Fibroblast of lung (primary cell): ENCODE data around the gene XPR1. TPM values are rescaled to one million over a fixed set of nuclear protein-coding genes. Genes with fewer than 3 reads are reported as not detected.

Source experiments
- DNase-seq, 2 donors: peaks; one replicate each; pipeline versions ENCODE4 v3.0.0 to v3.0.0-alpha.2; 2010; ENCODE audit warnings: low read depth in 2 of 2
- H2AFZ ChIP-seq: 2 replicates; pipeline ENCODE4 v1.5.1; 2012; ENCODE audit warnings: low read length, control low read depth, inconsistent platforms
- H3K27ac ChIP-seq: 2 replicates; pipeline ENCODE4 v1.5.1; 2011; ENCODE audit warnings: low read length, control low read depth; ENCODE audit not compliant: insufficient read depth
- H3K27me3 ChIP-seq: 2 replicates; pipeline ENCODE4 v1.5.1; 2011; ENCODE audit warnings: mild to moderate bottlenecking, low read length; ENCODE audit not compliant: control insufficient read depth, insufficient read depth
- H3K36me3 ChIP-seq: 2 replicates; pipeline ENCODE4 v1.5.1; 2011; ENCODE audit warnings: low read length; ENCODE audit not compliant: control insufficient read depth, insufficient read depth
- H3K4me1 ChIP-seq: 2 replicates; pipeline ENCODE4 v1.5.1; 2011; ENCODE audit warnings: low read length; ENCODE audit not compliant: control insufficient read depth, insufficient read depth; ENCODE audit errors: extremely low read depth
- H3K4me2 ChIP-seq: 2 replicates; pipeline ENCODE4 v1.5.1; 2011; ENCODE audit warnings: low read length, control low read depth; ENCODE audit not compliant: insufficient read depth; ENCODE audit errors: extremely low read depth
- H3K4me3 ChIP-seq, 4 experiments: fragments of 200-600 bp in 1 of 4; sonication (generic) in 1 of 4; replicated peaks in 1 of 4; 2 replicates each; pipeline ENCODE4 v1.5.1; 2011 to 2016; ENCODE audit warnings: low read length in 4 of 4, low read depth in 3 of 4, mild to moderate bottlenecking in 3 of 4, control low read depth in 2 of 4, inconsistent platforms in 1 of 4, mixed read lengths in 1 of 4; ENCODE audit not compliant: insufficient read depth in 1 of 4; ENCODE audit errors: control extremely low read depth in 1 of 4
- H3K79me2 ChIP-seq: 2 replicates; pipeline ENCODE4 v1.5.1; 2012; ENCODE audit warnings: mild to moderate bottlenecking, low read length, inconsistent platforms; ENCODE audit not compliant: control insufficient read depth, insufficient read depth
- H3K9ac ChIP-seq: 2 replicates; pipeline ENCODE4 v1.5.1; 2011; ENCODE audit warnings: mild to moderate bottlenecking, low read length, control low read depth; ENCODE audit not compliant: insufficient read depth
- H3K9me3 ChIP-seq: 2 replicates; pipeline ENCODE4 v1.5.1; 2012; ENCODE audit warnings: low read depth, low read length; ENCODE audit not compliant: control insufficient read depth, insufficient read depth
- H4K20me1 ChIP-seq: 2 replicates; pipeline ENCODE4 v1.5.1; 2011; ENCODE audit warnings: low read length; ENCODE audit not compliant: control insufficient read depth, insufficient read depth; ENCODE audit errors: extremely low read depth
- CTCF ChIP-seq, 2 donors: IDR thresholded peaks in 1 of 2; conservative IDR thresholded peaks in 1 of 2; 1 replicate in 1 of 2; 2 replicates in 1 of 2; pipeline ENCODE4 v1.5.1; 2011 to 2012; ENCODE audit warnings: low read length in 2 of 2, control low read depth in 1 of 2, inconsistent platforms in 1 of 2, low read depth in 1 of 2, mild to moderate bottlenecking in 1 of 2
- EZH2 ChIP-seq: IDR thresholded peaks from 2 replicates; pipeline ENCODE4 v1.5.1; 2012; ENCODE audit warnings: low read length, control low read depth, mild to moderate bottlenecking; ENCODE audit errors: missing control alignments
- polyA plus RNA-seq, 2 donors: library from polyadenylated mRNA; depleted of rRNA in 1 of 2; stranded (reverse) in 1 of 2; unstranded in 1 of 2; fragments of >200 nt; gene quantifications; 2 replicates each; pipeline ENCODE4 v1.2.1, GENCODE V29; 2011 to 2012; ENCODE audit warnings: missing spikeins in 1 of 2
- total RNA-seq: library from RNA; depleted of rRNA; stranded (reverse); fragments of >200 nt; gene quantifications from 2 replicates; pipeline ENCODE4 v1.2.1, GENCODE V29; 2014

The XPR1 gene
- total and polyA plus RNA-seq, 2 donors (not counting 1 experiment from before 2014, with no cell fraction given), result 18.4 to 31.5 TPM

- Histone ChIP-seq H3K4me3 (no peak overlapping the region), H2AFZ (no peak overlapping the region)
These were observed 301.3 kb downstream of the XPR1 start for GRCh38 chr1:180933141-180933540.

GRCh38 chr1:180934563-180934962 is 302.7 kb downstream of the XPR1 start:
- no peak overlapping the region for H2AFZ ChIP-seq
- H4K20me1 ChIP-seq, result no peaks in the 10 kb centered on the region
- H3K9me3 ChIP-seq, result no peaks in the 10 kb centered on the region
- DNase-seq, result no peak
- TF ChIP-seq CTCF (conservative IDR thresholded peaks at IDR 0.05 in 1 of 2, IDR thresholded peaks at IDR 0.05 in 1 of 2; ENCODE audit: low read depth in 1 of 2, low read length in 2 of 2), result no peak
- no peak for TF ChIP-seq EZH2
- no peaks in the 10 kb centered on the region for H3K4me1 ChIP-seq
- H3K9ac ChIP-seq, result no peak overlapping the region
- peaks cover 1% of the 10 kb centered on the region for H3K36me3 ChIP-seq
- H3K79me2 ChIP-seq, result no peaks in the 10 kb centered on the region
- no peak overlapping the region for H3K4me2 ChIP-seq
- H3K4me3 ChIP-seq, result no peak overlapping the region
- H3K27me3 ChIP-seq, result no peaks in the 10 kb centered on the region
- H3K27ac ChIP-seq, result no peak overlapping the region

More at GRCh38 chr1:180933141-180933540, 301.3 kb downstream of the XPR1 start:
- no peaks in the 10 kb centered on the region for H3K27me3 ChIP-seq
- H3K9me3 ChIP-seq, result no peaks in the 10 kb centered on the region
- no peak for DNase-seq
- H4K20me1 ChIP-seq, result no peaks in the 10 kb centered on the region
- H3K36me3 ChIP-seq, result peaks cover 1% of the 10 kb centered on the region
- H3K4me1 ChIP-seq, result no peaks in the 10 kb centered on the region
- TF ChIP-seq CTCF (conservative IDR thresholded peaks at IDR 0.05 in 1 of 2, IDR thresholded peaks at IDR 0.05 in 1 of 2; ENCODE audit: low read depth in 1 of 2, low read length in 2 of 2) (no peak), EZH2 (no peak)
- H3K79me2 ChIP-seq, result no peaks in the 10 kb centered on the region
- H3K4me2 ChIP-seq, result no peak overlapping the region
- H3K9ac ChIP-seq, result no peak overlapping the region
- no peak overlapping the region for H3K27ac ChIP-seq

- no peaks in the 10 kb centered on the region for H3K4me1 ChIP-seq
- no peak overlapping the region for H3K4me2 ChIP-seq
- H3K27me3 ChIP-seq, result no peaks in the 10 kb centered on the region
- H3K79me2 ChIP-seq, result no peaks in the 10 kb centered on the region
- H3K27ac ChIP-seq, result no peak overlapping the region
- H3K4me3 ChIP-seq, result no peak overlapping the region
- H3K9me3 ChIP-seq, result no peaks in the 10 kb centered on the region
- no peaks in the 10 kb centered on the region for H4K20me1 ChIP-seq
- DNase-seq, result no peak
- no peak for TF ChIP-seq EZH2
- TF ChIP-seq CTCF (conservative IDR thresholded peaks at IDR 0.05 in 1 of 2, IDR thresholded peaks at IDR 0.05 in 1 of 2; ENCODE audit: low read depth in 1 of 2, low read length in 2 of 2), result no peak
- H2AFZ ChIP-seq, result no peak overlapping the region
- no peak overlapping the region for H3K9ac ChIP-seq
- H3K36me3 ChIP-seq, result peaks cover 1% of the 10 kb centered on the region
These were observed 303.7 kb downstream of the XPR1 start for GRCh38 chr1:180935326-180936109.
